GM21825 (cell line): ENCODE data around the gene PPP1R13B.

Experiments
- ATAC-seq: cut with Tn5 transposase; IDR thresholded peaks from one replicate; pipeline ENCODE4 v1.9.1; 2021; ENCODE audit warnings: mild to moderate bottlenecking, moderate library complexity; ENCODE audit not compliant: unreplicated experiment

Gene PPP1R13B

GRCh38 chr14:103733651-103734050 lies 113.7 kb downstream of the PPP1R13B start:
- ATAC-seq = no peak

GRCh38 chr14:103732868-103733620 lies 114.3 kb downstream of the PPP1R13B start:
- no peak for ATAC-seq

- ATAC-seq = no peak
Observed at GRCh38 chr14:103731916-103732867, 115.2 kb downstream of the PPP1R13B start.

GRCh38 chr14:103731481-103731880 lies 115.9 kb downstream of the PPP1R13B start:
- ATAC-seq = no peak

- no peak for ATAC-seq
Observed at GRCh38 chr14:103730490-103731035, 116.8 kb downstream of the PPP1R13B start.

GRCh38 chr14:103729496-103730448 lies 117.6 kb downstream of the PPP1R13B start:
- ATAC-seq = no peak

- no peak for ATAC-seq
Observed at GRCh38 chr14:103728721-103729120, 118.7 kb downstream of the PPP1R13B start.

GRCh38 chr14:103728141-103728540 lies 119.2 kb downstream of the PPP1R13B start:
- no peak for ATAC-seq

GRCh38 chr14:103727313-103727980 lies 119.9 kb downstream of the PPP1R13B start:
- no peak for ATAC-seq

- ATAC-seq = no peak
Observed at GRCh38 chr14:103726474-103726873, 120.9 kb downstream of the PPP1R13B start.

- no peak for ATAC-seq
Observed at GRCh38 chr14:103725739-103726395, 121.5 kb downstream of the PPP1R13B start.

GRCh38 chr14:103725001-103725682 lies 122.2 kb downstream of the PPP1R13B start:
- no peak for ATAC-seq

- ATAC-seq = no peak
Observed at GRCh38 chr14:103724116-103724515, 123.3 kb downstream of the PPP1R13B start.

- no peak for ATAC-seq
Observed at GRCh38 chr14:103723748-103724081, 123.7 kb downstream of the PPP1R13B start.

GRCh38 chr14:103721334-103722120 lies 125.8 kb downstream of the PPP1R13B start:
- no peak for ATAC-seq

- no peak for ATAC-seq
Observed at GRCh38 chr14:103719751-103720150, 127.6 kb downstream of the PPP1R13B start.

GRCh38 chr14:103718572-103718971 lies 128.8 kb downstream of the PPP1R13B start:
- no peak for ATAC-seq

- no peak for ATAC-seq
Observed at GRCh38 chr14:103716899-103717411, 130.4 kb downstream of the PPP1R13B start.
